SK-N-SH (cell line): Measurements from ENCODE around the gene MAP4. TPM values are rescaled to one million over a fixed set of nuclear protein-coding genes. Genes with fewer than 3 reads are reported as not detected.

ENCODE experiments used
- CTCF ChIA-PET: fragments of 300-600, 350-600 bp; formaldehyde crosslinking; extraction: SDS; loops from one replicate; lab custom pipeline; 2021; lab: Yijun Ruan, JAX
- POLR2A ChIA-PET: fragments of 350-600 bp; sonication (Branson Sonifier 250); formaldehyde crosslinking; extraction: SDS; loops from one replicate; lab custom pipeline; 2020; ENCODE audit warnings: antibody characterized with exemption, inconsistent platforms; lab: Yijun Ruan, JAX
- DNase-seq: peaks from one replicate; pipeline ENCODE4 v3.0.0; 2012
- H2AFZ ChIP-seq: fragments of 200-600 bp; sonication (generic); 2 replicates; pipeline ENCODE4 v1.8.1; 2016; ENCODE audit warnings: antibody characterized with exemption, mild to moderate bottlenecking, low read depth
- H3F3A ChIP-seq: fragments of 200-600 bp; sonication (generic); replicated peaks from 2 replicates; pipeline ENCODE3; 2016; ENCODE audit warnings: antibody characterized with exemption, mild to moderate bottlenecking; ENCODE audit not compliant: insufficient read depth
- H3K27ac ChIP-seq, 2 experiments: fragments of 200-500 bp in 1 of 2; fragments of 200-600 bp in 1 of 2; sonication (Bioruptor generic) in 1 of 2; sonication (generic), shearing (Covaris generic) in 1 of 2; 2 replicates each; pipeline versions ENCODE4 v1.5.1 to v1.6.1; 2014 to 2016; ENCODE audit warnings: low read depth in 2 of 2, inconsistent platforms in 1 of 2, low read length in 1 of 2, mild to moderate bottlenecking in 1 of 2, mixed read lengths in 1 of 2
- H3K27me3 ChIP-seq: fragments of 200-600 bp; sonication (generic), shearing (Covaris generic); 2 replicates; pipeline ENCODE4 v1.6.1; 2016; ENCODE audit warnings: mixed run types; ENCODE audit not compliant: insufficient read depth
- H3K36me3 ChIP-seq, 2 experiments: fragments of 200-500 bp in 1 of 2; fragments of 200-600 bp in 1 of 2; sonication (Bioruptor generic) in 1 of 2; sonication (generic) in 1 of 2; replicated peaks in 1 of 2; 2 replicates each; pipeline versions ENCODE3 to v1.5.1; 2014 to 2016; ENCODE audit warnings: low read length in 1 of 2, mild to moderate bottlenecking in 1 of 2; ENCODE audit not compliant: insufficient read depth in 2 of 2, control insufficient read depth in 1 of 2
- H3K4me1 ChIP-seq, 2 experiments: fragments of 200-500 bp in 1 of 2; fragments of 200-600 bp in 1 of 2; sonication (Bioruptor generic) in 1 of 2; sonication (generic), shearing (Covaris generic) in 1 of 2; 2 replicates each; pipeline versions ENCODE4 v1.5.1 to v1.6.1; 2014 to 2016; ENCODE audit warnings: low read depth in 1 of 2, low read length in 1 of 2, mixed run types in 1 of 2; ENCODE audit not compliant: insufficient read depth in 2 of 2, control insufficient read depth in 1 of 2
- H3K4me2 ChIP-seq: fragments of 200-600 bp; sonication (generic), shearing (Covaris generic); 2 replicates; pipeline ENCODE4 v1.6.1; 2017; ENCODE audit warnings: mixed run types
- H3K4me3 ChIP-seq, 2 experiments: fragments of 200-500 bp in 1 of 2; fragments of 200-600 bp in 1 of 2; sonication (Bioruptor generic) in 1 of 2; sonication (generic), shearing (Covaris generic) in 1 of 2; 2 replicates each; pipeline versions ENCODE4 v1.5.1 to v1.8.1; 2014 to 2016; ENCODE audit warnings: low read depth in 2 of 2, inconsistent platforms in 1 of 2, low read length in 1 of 2, mild to moderate bottlenecking in 1 of 2, mixed read lengths in 1 of 2, moderate library complexity in 1 of 2
- H3K79me2 ChIP-seq: fragments of 200-600 bp; sonication (generic); 2 replicates; pipeline ENCODE4 v1.8.1; 2017; ENCODE audit warnings: mild to moderate bottlenecking; ENCODE audit not compliant: insufficient read depth
- H3K9ac ChIP-seq: fragments of 200-600 bp; sonication (generic); 2 replicates; pipeline ENCODE4 v1.6.1; 2017; ENCODE audit warnings: mixed run types
- H3K9me2 ChIP-seq: fragments of 200-600 bp; sonication (generic); 2 replicates; pipeline ENCODE4 v1.6.1; 2017; ENCODE audit warnings: mixed run types
- H3K9me3 ChIP-seq: fragments of 200-600 bp; sonication (generic); 2 replicates; pipeline ENCODE4 v1.6.1; 2017; ENCODE audit warnings: mixed run types, mild to moderate bottlenecking, moderate library complexity
- H4K20me1 ChIP-seq: fragments of 200-600 bp; sonication (generic); 2 replicates; pipeline ENCODE4 v1.6.1; 2017; ENCODE audit warnings: mild to moderate bottlenecking, mixed run types; ENCODE audit not compliant: insufficient read depth
- CTCF ChIP-seq: fragments of 200-600 bp; sonication (generic); IDR thresholded peaks from 2 replicates; pipeline ENCODE4 v1.6.1; 2017; ENCODE audit warnings: antibody characterized with exemption, mild to moderate bottlenecking, moderate library complexity
- FOSL2 ChIP-seq: IDR thresholded peaks from 2 replicates; pipeline ENCODE4 v1.4.0; 2012; ENCODE audit warnings: low read depth, mild to moderate bottlenecking, moderate library complexity, borderline replicate concordance
- FOXM1 ChIP-seq: IDR thresholded peaks from 2 replicates; pipeline ENCODE4 v1.4.0; 2012; ENCODE audit warnings: low read depth, mild to moderate bottlenecking
- POLR2AphosphoS5 ChIP-seq: IDR thresholded peaks from 2 replicates; pipeline ENCODE4 v1.6.1; 2012; ENCODE audit warnings: low read depth, low read length
- RAD21 ChIP-seq: IDR thresholded peaks from 2 replicates; pipeline ENCODE4 v1.6.1; 2012; ENCODE audit warnings: mild to moderate bottlenecking, low read length
- SMC3 ChIP-seq: IDR thresholded peaks from 2 replicates; pipeline ENCODE4 v1.6.1; 2012; ENCODE audit warnings: low read depth, low read length, improper control_type of control experiment
- WGBS: methylation state at CpG from one replicate; pipeline ENCODE4 v1.1.6; 2017; ENCODE audit warnings: low lambda C conversion rate; 5-methylcytosine and 5-hydroxymethylcytosine counted together
- polyA plus RNA-seq, 3 experiments: library from polyadenylated mRNA; depleted of rRNA; stranded (reverse); fragments of >200 nt; gene quantifications; 2 replicates each; pipeline ENCODE4 v1.2.3, GENCODE V29; 2012

MAP4 gene
- polyA plus RNA-seq, 1 of the 3 experiments (the other 2 are of a cell fraction), result 121 TPM

GRCh38 chr3:47850564-47851410 is 165.4 kb downstream of the MAP4 start:
- H3K9me3 ChIP-seq, result no peaks in the 10 kb centered on the region
- DNase-seq, result no peak
- H4K20me1 ChIP-seq, result peaks cover 29% of the 10 kb centered on the region; the same call in 1 of the 2 replicates
- H3K9ac ChIP-seq, result no peak overlapping the region
- no peaks in the 10 kb centered on the region for H3K9me2 ChIP-seq
- ChIA-PET POLR2A (no interaction called here), CTCF (interaction anchor here (0.7 to 2.7 kb wide), 11 partner anchors 10 to 307 kb away, joined by 3 to 28 read pairs (median 5); no protein-coding TSS in a partner anchor)
- no peak overlapping the region for H2AFZ ChIP-seq
- peaks cover 14 to 85% of the 10 kb centered on the region in 2 experiments for H3K36me3 ChIP-seq
- TF ChIP-seq POLR2AphosphoS5 (peak; percentile 9; the same call in 1 of the 2 replicates), FOSL2 (0 out of 2 replicates have a peak, but pooled peaks have one; percentile 1), FOXM1 (no peak)
- H3K79me2 ChIP-seq, result no peaks in the 10 kb centered on the region
- H3K27ac ChIP-seq, result no peak overlapping the region; a peak in 2 of 4 replicates
- peaks cover 28% of the 10 kb centered on the region for H3F3A ChIP-seq
- H3K27me3 ChIP-seq, result no peaks in the 10 kb centered on the region
- no peaks in the 10 kb centered on the region for H3K4me1 ChIP-seq
- no peak overlapping the region for H3K4me3 ChIP-seq
- no peak overlapping the region for H3K4me2 ChIP-seq
- WGBS, result 93% methylated on average over 9 of the region's 14 CpGs

GRCh38 chr3:47849699-47850563 is 166.3 kb downstream of the MAP4 start:
- no peaks in the 10 kb centered on the region for H3K27me3 ChIP-seq
- 91% methylated on average over 33 of the region's 35 CpGs for WGBS
- H3K79me2 ChIP-seq, result no peaks in the 10 kb centered on the region
- H3K27ac ChIP-seq, result no peak overlapping the region; a peak in 1 of 4 replicates
- H3K4me1 ChIP-seq, result no peaks in the 10 kb centered on the region
- TF ChIP-seq CTCF, result peak; percentile 62
- TF ChIP-seq SMC3, result 0 out of 2 replicates have a peak, but pooled peaks have one; percentile 14
- no peak for TF ChIP-seq FOXM1
- TF ChIP-seq RAD21, result peak; percentile 30
- H3K9me2 ChIP-seq, result no peaks in the 10 kb centered on the region
- POLR2A ChIA-PET, result interaction anchor here (0.5 kb wide), 1 partner anchor 1136 kb away, joined by 4 read pairs; no protein-coding TSS in a partner anchor
- H3K36me3 ChIP-seq, result peaks cover 21 to 81% of the 10 kb centered on the region in 2 experiments
- H3K9ac ChIP-seq, result no peak overlapping the region
- peak; percentile 61 for DNase-seq
- no peaks in the 10 kb centered on the region for H3K9me3 ChIP-seq
- H4K20me1 ChIP-seq, result peaks cover 29% of the 10 kb centered on the region; the same call in 1 of the 2 replicates
- no peak overlapping the region for H2AFZ ChIP-seq
- H3F3A ChIP-seq, result peaks cover 28% of the 10 kb centered on the region
- no peak overlapping the region for H3K4me2 ChIP-seq
- H3K4me3 ChIP-seq, result no peak overlapping the region
- CTCF ChIA-PET, result interaction anchor here (0.6 to 2.7 kb wide), 15 partner anchors 9 to 308 kb away, joined by 3 to 28 read pairs (median 4); no protein-coding TSS in a partner anchor
